Measurements from ENCODE around the gene ZC3H6. TPM values are rescaled to one million over a fixed set of nuclear protein-coding genes. Genes with fewer than 3 reads are reported as not detected.
A peak's percentile ranks its signal among the peaks of the same experiment; 100 is the strongest.

The ZC3H6 gene
- total RNA-seq (2021) (10.0 to 13.0 TPM (median 11.8 TPM) in 3 replicates), Bru-seq, nascent RNA (percentile 76 among the genes with signal in this experiment)
- long read RNA-seq, experiment 1, full-length matches to known transcripts: 9 of 30 reads
- long read RNA-seq, experiment 1, partial matches to known transcripts: 11 of 30 reads
- long read RNA-seq, experiment 1, other reads (novel, unspliced or antisense): 10 of 30 reads
- long read RNA-seq, experiment 2, partial matches to known transcripts: 1 of 6 reads
- long read RNA-seq, experiment 2, other reads (novel, unspliced or antisense): 5 of 6 reads
- long read RNA-seq, experiment 3: 0 reads

- ChIA-PET POLR2A (no interaction called here), CTCF (no interaction called here)
- H3K4me1 Mint-ChIP-seq: peaks cover 21% of the 10 kb centered on the region
- DNase-seq (ENCODE audit: low spot score) (peak; percentile 99), ATAC-seq (peak; percentile 93)
- H3K9me3 Mint-ChIP-seq: no peaks in the 10 kb centered on the region
- no peaks in the 10 kb centered on the region for H3K36me3 Mint-ChIP-seq
- H3K27me3 Mint-ChIP-seq (ENCODE audit: low read depth): no peaks in the 10 kb centered on the region
- H3K4me3 Mint-ChIP-seq: peak within 1 kb of the TSS; percentile 81
- H3K27ac Mint-ChIP-seq: peak within 1 kb of the TSS; percentile 93
- TF ChIP-seq NFYB (CRISPR knock-in tag; conservative IDR thresholded peaks at IDR 0.05; ENCODE audit: low read depth) (peak; percentile 93), SMAD3 (CRISPR knock-in tag; IDR thresholded peaks at IDR 0.05; ENCODE audit: borderline replicate concordance) (no peak), ZNF423 (CRISPR knock-in tag; IDR thresholded peaks at IDR 0.05) (no peak), AFF4 (CRISPR knock-in tag; IDR thresholded peaks at IDR 0.05; ENCODE audit: borderline replicate concordance) (no peak; the same call in 1 of the 2 replicates), ARID4B (CRISPR knock-in tag; IDR thresholded peaks at IDR 0.05; ENCODE audit: borderline replicate concordance) (peak; percentile 74), USF1 (CRISPR knock-in tag; IDR thresholded peaks at IDR 0.05) (peak; percentile 55; the same call in 1 of the 2 replicates), MXD4 (CRISPR knock-in tag; IDR thresholded peaks at IDR 0.05; ENCODE audit: borderline replicate concordance) (no peak), FOXK1 (CRISPR knock-in tag; IDR thresholded peaks at IDR 0.05) (peak; percentile 91), ZNF671 (CRISPR knock-in tag; IDR thresholded peaks at IDR 0.05) (no peak), ETV6 (CRISPR knock-in tag; IDR thresholded peaks at IDR 0.05) (peak; percentile 87), EMX1 (CRISPR knock-in tag; IDR thresholded peaks at IDR 0.05) (0 out of 2 replicates have a peak, but pooled peaks have one; percentile 52), AR (CRISPR knock-in tag; IDR thresholded peaks at IDR 0.05) (0 out of 2 replicates have a peak, but pooled peaks have one; percentile 28), ZNF281 (CRISPR knock-in tag; IDR thresholded peaks at IDR 0.05) (0 out of 2 replicates have a peak, but pooled peaks have one; percentile 35), KAT7 (CRISPR knock-in tag; IDR thresholded peaks at IDR 0.05; ENCODE audit: borderline replicate concordance) (no peak), PRDM15 (CRISPR knock-in tag; IDR thresholded peaks at IDR 0.05) (no peak)
Measured at GRCh38 chr2:112275311-112275886, at the start of gene ZC3H6. Gene ZC3H6, plus strand, starts transcription at chr2:112275597. Its CDS starts 398 bp downstream, at chr2:112275995.

Data from WTC11 (cell line).